H1 (cell line): Measurements from ENCODE around the gene LIMS1. TPM values are rescaled to one million over a fixed set of nuclear protein-coding genes. Genes with fewer than 3 reads are reported as not detected.

Experiments used
- CTCF ChIA-PET: fragments of 300-600 bp; sonication (Branson Sonifier 250); formaldehyde crosslinking; loops from one replicate; lab custom pipeline; 2021; ENCODE audit not compliant: partially characterized antibody; lab: Charles Lee
- POLR2A ChIA-PET: fragments of 300-600 bp; sonication (Branson Sonifier 250); formaldehyde crosslinking; loops from one replicate; lab custom pipeline; 2021; ENCODE audit warnings: inconsistent platforms; ENCODE audit not compliant: partially characterized antibody; lab: Charles Lee
- DNase-seq, 2 experiments: peaks; one replicate each; pipeline versions ENCODE4 v3.0.0 to v3.0.0-alpha.2; 2010 to 2022; ENCODE audit warnings: low spot score in 2 of 2, low read depth in 1 of 2, mixed read lengths in 1 of 2
- FAIRE-seq: peaks from 2 replicates; lab custom pipeline; 2011; peaks lifted over from hg19 to GRCh38; lab: Jason Lieb, UNC
- H2AFZ ChIP-seq: 2 replicates; pipeline ENCODE4 v1.8.1; 2012; ENCODE audit warnings: low read length, inconsistent platforms
- H2AK5ac ChIP-seq: 2 replicates; pipeline ENCODE4 v1.6.1; 2013; ENCODE audit warnings: low read depth, low read length
- H2BK120ac ChIP-seq: replicated peaks from 2 replicates; pipeline ENCODE3; 2013; ENCODE audit warnings: low read depth, low read length, inconsistent platforms
- H2BK12ac ChIP-seq: 2 replicates; pipeline ENCODE4 v1.6.1; 2013; ENCODE audit warnings: low read depth, low read length
- H2BK15ac ChIP-seq: 2 replicates; pipeline ENCODE4 v1.6.1; 2013; ENCODE audit warnings: low read length
- H2BK20ac ChIP-seq: 2 replicates; pipeline ENCODE4 v1.6.1; 2013; ENCODE audit warnings: low read length
- H2BK5ac ChIP-seq: 2 replicates; pipeline ENCODE4 v1.6.1; 2013; ENCODE audit warnings: low read depth, low read length
- H3K14ac ChIP-seq: 2 replicates; pipeline ENCODE4 v1.6.1; 2013; ENCODE audit warnings: inconsistent platforms; ENCODE audit not compliant: insufficient read length
- H3K18ac ChIP-seq: 2 replicates; pipeline ENCODE4 v1.6.1; 2013; ENCODE audit warnings: low read length; ENCODE audit errors: extremely low read depth
- H3K23ac ChIP-seq: 2 replicates; pipeline ENCODE4 v1.6.1; 2013; ENCODE audit warnings: inconsistent platforms; ENCODE audit not compliant: insufficient read length
- H3K23me2 ChIP-seq: 2 replicates; pipeline ENCODE4 v1.6.1; 2013; ENCODE audit warnings: low read depth, low read length
- H3K27ac ChIP-seq: 2 replicates; pipeline ENCODE4 v1.6.1; 2011; ENCODE audit warnings: low read depth, low read length, inconsistent platforms
- H3K27me3 ChIP-seq, 4 experiments: replicated peaks in 1 of 4; 1 replicate in 1 of 4; 2 replicates in 3 of 4; pipeline versions ENCODE4 v1.6.1 to v1.8.1; 2011 to 2013; ENCODE audit warnings: low read length in 3 of 4, mild to moderate bottlenecking in 3 of 4, inconsistent platforms in 2 of 4, mixed read lengths in 2 of 4, moderate library complexity in 1 of 4; ENCODE audit not compliant: control insufficient read depth in 3 of 4, insufficient read depth in 3 of 4; ENCODE audit errors: extremely low read depth in 1 of 4
- H3K36me3 ChIP-seq, 4 experiments: 2 replicates each; pipeline versions ENCODE4 v1.6.1 to v1.8.1; 2011 to 2013; ENCODE audit warnings: mild to moderate bottlenecking in 4 of 4, low read length in 3 of 4, moderate library complexity in 2 of 4, control low read depth in 1 of 4, inconsistent platforms in 1 of 4; ENCODE audit not compliant: insufficient read depth in 4 of 4, control insufficient read depth in 2 of 4
- H3K4ac ChIP-seq: replicated peaks from 2 replicates; pipeline ENCODE3; 2013; ENCODE audit warnings: low read length, low read depth, mixed read lengths, inconsistent platforms; ENCODE audit not compliant: insufficient read length
- H3K4me1 ChIP-seq, 4 experiments: replicated peaks in 1 of 4; 1 replicate in 1 of 4; 2 replicates in 3 of 4; pipeline versions ENCODE4 v1.6.1 to v1.8.1; 2011 to 2013; ENCODE audit warnings: low read length in 3 of 4, inconsistent platforms in 2 of 4, mixed read lengths in 1 of 4; ENCODE audit not compliant: insufficient read depth in 4 of 4, control insufficient read depth in 3 of 4
- H3K4me2 ChIP-seq, 2 experiments: 2 replicates each; pipeline versions ENCODE4 v1.6.1 to v1.8.1; 2011 to 2013; ENCODE audit warnings: low read depth in 2 of 2, low read length in 2 of 2, control low read depth in 1 of 2, inconsistent platforms in 1 of 2, mild to moderate bottlenecking in 1 of 2; ENCODE audit not compliant: insufficient read depth in 1 of 2
- H3K4me3 ChIP-seq, 4 experiments: fragments of 200-600, 300-600 bp in 1 of 4; sonication (generic), shearing (Covaris generic), sonication (Bioruptor Twin) in 1 of 4; 2 replicates each; pipeline versions ENCODE4 v1.5.1 to v1.8.1; 2011 to 2016; ENCODE audit warnings: low read length in 4 of 4, low read depth in 3 of 4, control low read depth in 2 of 4, inconsistent platforms in 2 of 4, mild to moderate bottlenecking in 2 of 4, mixed read lengths in 1 of 4, moderate library complexity in 1 of 4; ENCODE audit not compliant: insufficient read depth in 2 of 4; ENCODE audit errors: extremely low read depth in 1 of 4
- H3K56ac ChIP-seq: replicated peaks from 2 replicates; pipeline ENCODE3; 2013; ENCODE audit warnings: low read depth, mild to moderate bottlenecking, mixed read lengths, low read length, inconsistent platforms; ENCODE audit not compliant: insufficient read length
- H3K79me1 ChIP-seq: 2 replicates; pipeline ENCODE4 v1.6.1; 2013; ENCODE audit warnings: low read depth, low read length, control low read depth
- H3K79me2 ChIP-seq, 2 experiments: 2 replicates each; pipeline versions ENCODE4 v1.6.1 to v1.8.1; 2012 to 2013; ENCODE audit warnings: low read length in 2 of 2, mild to moderate bottlenecking in 2 of 2, inconsistent platforms in 1 of 2; ENCODE audit not compliant: insufficient read depth in 2 of 2, control insufficient read depth in 1 of 2
- H3K9ac ChIP-seq, 4 experiments: replicated peaks in 1 of 4; 1 replicate in 1 of 4; 2 replicates in 3 of 4; pipeline versions ENCODE4 v1.6.1 to v1.8.1; 2011 to 2013; ENCODE audit warnings: low read depth in 3 of 4, low read length in 3 of 4, control low read depth in 2 of 4, mild to moderate bottlenecking in 2 of 4, moderate library complexity in 2 of 4, inconsistent platforms in 1 of 4; ENCODE audit errors: extremely low read depth in 1 of 4
- H3K9me3 ChIP-seq, 2 experiments: 2 replicates each; pipeline versions ENCODE4 v1.6.1 to v1.8.1; 2012 to 2013; ENCODE audit warnings: mild to moderate bottlenecking in 2 of 2, moderate library complexity in 2 of 2, control low read depth in 1 of 2, inconsistent platforms in 1 of 2, low read depth in 1 of 2, low read length in 1 of 2, mixed read lengths in 1 of 2; ENCODE audit not compliant: insufficient read depth in 2 of 2
- H4K20me1 ChIP-seq, 2 experiments: replicated peaks in 1 of 2; 2 replicates each; pipeline versions ENCODE3 to v1.8.1; 2011 to 2013; ENCODE audit warnings: inconsistent platforms in 2 of 2, low read length in 2 of 2, mild to moderate bottlenecking in 1 of 2; ENCODE audit not compliant: insufficient read depth in 2 of 2, control insufficient read depth in 1 of 2
- H4K5ac ChIP-seq: 2 replicates; pipeline ENCODE4 v1.6.1; 2013; ENCODE audit warnings: low read length, low read depth, mixed read lengths, inconsistent platforms; ENCODE audit not compliant: insufficient read length
- H4K8ac ChIP-seq: 2 replicates; pipeline ENCODE4 v1.8.0; 2013; ENCODE audit warnings: mild to moderate bottlenecking, moderate library complexity, low read length, inconsistent platforms; ENCODE audit not compliant: insufficient read depth; ENCODE audit errors: extremely low read depth
- H4K91ac ChIP-seq: replicated peaks from 2 replicates; pipeline ENCODE3; 2013; ENCODE audit warnings: low read length, mixed read lengths, inconsistent platforms; ENCODE audit not compliant: insufficient read length
- BCL11A ChIP-seq, 2 experiments: IDR thresholded peaks; one replicate each; pipeline ENCODE4 v1.6.1; 2011; ENCODE audit warnings: low read depth in 2 of 2, low read length in 2 of 2, mild to moderate bottlenecking in 2 of 2
- BRCA1 ChIP-seq: IDR thresholded peaks from 2 replicates; pipeline ENCODE4 v1.6.1; 2012; ENCODE audit warnings: low read depth, low read length, improper control_type of control experiment
- EP300 ChIP-seq, 2 experiments: IDR thresholded peaks; 1 replicate in 1 of 2; 2 replicates in 1 of 2; pipeline ENCODE4 v1.6.1; 2011 to 2012; ENCODE audit warnings: low read depth in 2 of 2, low read length in 2 of 2, mild to moderate bottlenecking in 2 of 2, borderline replicate concordance in 1 of 2, inconsistent platforms in 1 of 2, moderate library complexity in 1 of 2
- GTF2F1 ChIP-seq: IDR thresholded peaks from 2 replicates; pipeline ENCODE4 v1.6.1; 2012; ENCODE audit warnings: low read depth, low read length, improper control_type of control experiment, borderline replicate concordance
- JUN ChIP-seq: IDR thresholded peaks from 2 replicates; pipeline ENCODE4 v1.6.1; 2011; ENCODE audit warnings: low read depth, mild to moderate bottlenecking, improper control_type of control experiment, low read length
- MAFK ChIP-seq: IDR thresholded peaks from 2 replicates; pipeline ENCODE4 v1.6.1; 2012; ENCODE audit warnings: low read depth, mild to moderate bottlenecking, improper control_type of control experiment, low read length
- NRF1 ChIP-seq: IDR thresholded peaks from 2 replicates; pipeline ENCODE4 v1.6.1; 2011; ENCODE audit warnings: mild to moderate bottlenecking, low read depth, low read length, improper control_type of control experiment
- POLR2AphosphoS5 ChIP-seq: IDR thresholded peaks from 2 replicates; pipeline ENCODE4 v1.6.1; 2011; ENCODE audit warnings: low read depth, low read length
- RBBP5 ChIP-seq: IDR thresholded peaks from 2 replicates; pipeline ENCODE4 v1.7.1; 2012; ENCODE audit warnings: low read depth, mild to moderate bottlenecking, inconsistent platforms, low read length, moderate library complexity, borderline replicate concordance
- RNF2 ChIP-seq: fragments of 200-900, 300-1000 bp; sonication (generic); IDR thresholded peaks from 2 replicates; pipeline ENCODE4 v1.7.1; 2016; ENCODE audit warnings: borderline replicate concordance, low read depth, mild to moderate bottlenecking, antibody characterized with exemption, low read length; ENCODE audit not compliant: poor library complexity, severe bottlenecking; ENCODE audit errors: missing control alignments
- SIX5 ChIP-seq: IDR thresholded peaks from 2 replicates; pipeline ENCODE4 v1.6.1; 2011; ENCODE audit warnings: mild to moderate bottlenecking, low read depth, low read length
- SP1 ChIP-seq: IDR thresholded peaks from 2 replicates; pipeline ENCODE4 v1.6.1; 2011; ENCODE audit warnings: low read depth, low read length
- SUZ12 ChIP-seq: fragments of 200-600 bp; sonication (generic); IDR thresholded peaks from 2 replicates; pipeline ENCODE4 v1.6.1; 2012; ENCODE audit warnings: mild to moderate bottlenecking, inconsistent platforms, low read length, moderate library complexity, mixed read lengths
- WGBS, 2 experiments: shearing (Covaris generic) in 1 of 2; methylation state at CpG; one replicate each; pipeline versions ENCODE4 v1.1.6 to v1.1.7; 2013 to 2015; ENCODE audit warnings: low lambda C conversion rate in 2 of 2, mixed read lengths in 2 of 2, inconsistent platforms in 1 of 2, low coverage in 1 of 2, missing lambda C conversion rate in 1 of 2; ENCODE audit not compliant: insufficient replicate concordance in 2 of 2, insufficient coverage in 1 of 2, insufficient read length in 1 of 2; ENCODE audit errors: extremely low coverage in 1 of 2, missing lambda C conversion rate in 1 of 2; 5-methylcytosine and 5-hydroxymethylcytosine counted together
- polyA plus RNA-seq, 7 experiments: library from polyadenylated mRNA; depleted of rRNA in 3 of 7; stranded (reverse) in 5 of 7; unstranded in 2 of 7; fragments of >200 nt in 5 of 7; fragments of 200-250 nt in 2 of 7; gene quantifications; 1 replicate in 5 of 7; 2 replicates in 1 of 7; 4 replicates in 1 of 7; pipeline versions ENCODE4 v1.2.1 to v1.2.3, GENCODE V29; 2011 to 2013; ENCODE audit warnings: missing spikeins in 2 of 7, mixed read lengths in 2 of 7
- total RNA-seq: library from RNA; stranded (reverse); fragmentation: NEBNext Ultra II Directional; extraction: Animal tissue kit (Norgen Biotek cat#: 25700); gene quantifications from 2 replicates; pipeline ENCODE4 v1.2.1, GENCODE V29; 2021
- TF ChIP-seq, protein P1 (sequence below): IDR thresholded peaks from 2 replicates; pipeline ENCODE4 v1.6.1; 2012; ENCODE audit warnings: inconsistent platforms

Gene LIMS1
- total and polyA plus RNA-seq, 2 of the 8 experiments (the other 6 are each of a cell fraction or from before 2014, with no cell fraction given) = 24.1 to 36.7 TPM

DNA sequence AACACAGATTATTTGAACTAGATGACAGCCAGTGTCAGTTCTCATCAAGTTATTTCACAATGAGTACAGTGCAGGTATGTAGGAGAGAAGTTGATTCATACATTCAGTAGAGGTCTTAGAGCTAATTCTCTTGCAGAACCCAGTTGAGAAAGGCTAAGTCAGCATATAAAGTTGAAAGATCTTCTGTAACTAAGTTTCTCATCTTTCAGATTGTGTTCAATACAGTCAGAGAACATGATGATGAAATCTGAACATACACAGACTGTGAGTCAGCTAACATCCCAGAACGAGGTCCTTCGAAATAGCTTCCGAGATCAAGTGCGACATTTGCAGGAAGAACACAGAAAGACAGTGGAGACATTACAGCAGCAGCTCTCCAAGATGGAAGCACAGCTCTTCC, 41.9 kb upstream of the LIMS1 start:
- DNase-seq = no peak
- Histone ChIP-seq H3K36me3 (peaks cover 8 to 48% (median 28%) of the 10 kb centered on the region in 4 experiments; a peak in 7 of 8 replicates), H2BK20ac (no peak overlapping the region), H2AFZ (no peak overlapping the region), H2BK120ac (no peak overlapping the region), H3K23ac (no peak overlapping the region), H2AK5ac (no peak overlapping the region), H3K27ac (no peak overlapping the region), H4K20me1 (no peaks in the 10 kb centered on the region), H3K4me2 (no peak overlapping the region), H3K56ac (no peak overlapping the region), H3K9ac (no peak overlapping the region), H4K8ac (no peak overlapping the region), H2BK15ac (no peak overlapping the region), H3K14ac (no peak overlapping the region), H3K23me2 (no peaks in the 10 kb centered on the region), H3K4me1 (no peaks in the 10 kb centered on the region), H4K91ac (no peak overlapping the region), H3K4me3 (no peak overlapping the region), H4K5ac (no peak overlapping the region), H2BK5ac (no peak overlapping the region), H3K9me3 (no peaks in the 10 kb centered on the region), H3K4ac (no peak overlapping the region), H3K79me2 (no peaks in the 10 kb centered on the region), H3K27me3 (no peaks in the 10 kb centered on the region), H2BK12ac (no peak overlapping the region), H3K18ac (no peak overlapping the region), H3K79me1 (no peaks in the 10 kb centered on the region; the same call in 1 of the 2 replicates)
- FAIRE-seq = no peak
- WGBS, 2 experiments = 77% methylated on average over 4 of the region's 4 CpGs; no CpG with 5 or more reads in 1 of the 2 experiments
- CTCF ChIA-PET = interaction anchor here (1.6 kb wide), 1 partner anchor 276 kb away, joined by 4 read pairs; no protein-coding TSS in a partner anchor
- POLR2A ChIA-PET = no interaction called here
- TF ChIP-seq MAFK (no peak), EP300 (IDR thresholded peaks at IDR 0.05; ENCODE audit: borderline replicate concordance in 1 of 2, low read depth in 2 of 2, low read length in 2 of 2) (no peak), SIX5 (no peak), RBBP5 (no peak), RNF2 (no peak), BRCA1 (no peak), SP1 (no peak), NRF1 (no peak), SUZ12 (no peak), BCL11A (IDR thresholded peaks at IDR 0.05; ENCODE audit: low read depth in 2 of 2, low read length in 2 of 2) (no peak), GTF2F1 (no peak), JUN (no peak), POLR2AphosphoS5 (no peak)
- TF ChIP-seq, protein P1, sequence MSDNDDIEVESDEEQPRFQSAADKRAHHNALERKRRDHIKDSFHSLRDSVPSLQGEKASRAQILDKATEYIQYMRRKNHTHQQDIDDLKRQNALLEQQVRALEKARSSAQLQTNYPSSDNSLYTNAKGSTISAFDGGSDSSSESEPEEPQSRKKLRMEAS = no peak
